Kidney epithelial cell (primary cell): ENCODE data around the gene SPR. TPM values are rescaled to one million over a fixed set of nuclear protein-coding genes. Genes with fewer than 3 reads are reported as not detected.

ENCODE experiments used
- DNase-seq: peaks from one replicate; pipeline ENCODE4 v3.0.0-alpha.2; 2010; ENCODE audit warnings: low read depth
- H3K27me3 ChIP-seq: 2 replicates; pipeline ENCODE4 v1.6.0; 2011; ENCODE audit warnings: low read length; ENCODE audit not compliant: control insufficient read depth, insufficient read depth
- H3K36me3 ChIP-seq: 2 replicates; pipeline ENCODE4 v1.5.1; 2011; ENCODE audit warnings: low read length; ENCODE audit not compliant: control insufficient read depth, insufficient read depth
- H3K4me3 ChIP-seq: 2 replicates; pipeline ENCODE4 v1.5.1; 2011; ENCODE audit warnings: low read depth, mild to moderate bottlenecking, control low read depth, low read length
- CTCF ChIP-seq: IDR thresholded peaks from 2 replicates; pipeline ENCODE4 v1.5.1; 2011; ENCODE audit warnings: mild to moderate bottlenecking, moderate library complexity, low read length, control low read depth, inconsistent platforms; ENCODE audit not compliant: insufficient read depth, poor library complexity, severe bottlenecking
- total RNA-seq: library from RNA; depleted of rRNA; stranded (reverse); fragments of >200 nt; gene quantifications from 2 replicates; pipeline ENCODE4 v1.2.3, GENCODE V29; 2015

The SPR gene
- total RNA-seq, 1 donor from 2014 or later: 15.0 TPM

DNA sequence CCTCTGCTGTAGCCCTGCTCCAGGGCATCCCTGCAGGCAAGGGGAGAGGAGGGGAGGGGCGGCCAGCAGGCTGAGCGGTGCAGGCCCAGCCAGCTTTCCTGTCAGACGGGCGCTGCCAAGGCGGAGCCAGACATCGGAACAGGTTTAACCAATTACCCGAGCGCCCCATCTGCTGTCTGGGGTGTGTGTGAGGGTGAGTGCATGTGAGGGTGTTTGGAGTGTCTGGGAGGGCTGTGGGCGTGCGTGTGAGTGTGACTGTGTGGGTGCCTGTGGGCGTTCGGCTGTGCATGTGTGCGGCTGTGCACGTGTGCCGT lies 50.1 kb downstream of the SPR start:
- Histone ChIP-seq H3K27me3 (no peaks in the 10 kb centered on the region), H3K4me3 (no peak overlapping the region), H3K36me3 (no peaks in the 10 kb centered on the region)
- TF ChIP-seq CTCF: no peak
- DNase-seq: no peak

GRCh38 chr2:72938455-72938854 lies 51.2 kb downstream of the SPR start:
- no peak for DNase-seq
- Histone ChIP-seq H3K27me3 (no peaks in the 10 kb centered on the region), H3K4me3 (no peak overlapping the region), H3K36me3 (no peaks in the 10 kb centered on the region)
- no peak for TF ChIP-seq CTCF

DNA sequence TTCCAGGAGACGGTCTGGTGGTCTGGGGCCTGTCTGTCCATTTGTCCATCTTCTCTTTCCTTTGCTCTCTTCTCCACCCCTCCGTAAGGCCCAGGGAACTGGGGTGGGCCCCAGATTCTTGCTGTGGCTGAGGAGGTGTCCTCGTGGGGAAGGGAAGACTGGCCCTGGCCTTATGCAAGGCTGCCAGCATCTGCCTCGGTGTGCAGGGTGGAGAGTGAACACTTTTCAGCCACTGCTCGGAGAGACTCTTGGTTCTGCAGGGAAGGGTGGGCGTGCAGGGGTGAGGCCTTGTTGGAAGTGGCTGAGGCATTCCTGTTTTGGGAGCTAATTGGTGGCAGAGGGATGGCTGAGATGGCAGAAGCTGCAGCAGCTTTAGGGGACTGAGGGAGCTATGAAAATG lies 53.2 kb downstream of the SPR start:
- DNase-seq: no peak
- H3K4me3 ChIP-seq: no peak overlapping the region
- no peaks in the 10 kb centered on the region for H3K27me3 ChIP-seq
- no peak for TF ChIP-seq CTCF
- no peaks in the 10 kb centered on the region for H3K36me3 ChIP-seq

GRCh38 chr2:72940786-72941185 lies 53.6 kb downstream of the SPR start:
- Histone ChIP-seq H3K27me3 (no peaks in the 10 kb centered on the region), H3K36me3 (no peaks in the 10 kb centered on the region), H3K4me3 (no peak overlapping the region)
- no peak for DNase-seq
- TF ChIP-seq CTCF: no peak

Other genes starting within 250 kb of the SPR start
- gene EXOC6B, start 61.4 kb upstream of the SPR start, total RNA-seq: 21.8 and 29.7 TPM in 2 replicates
- gene EMX1, start 30.1 kb downstream of the SPR start, total RNA-seq: 1.7 and 2.6 TPM in 2 replicates
- gene SFXN5, start 184.3 kb downstream of the SPR start, total RNA-seq: 7.6 and 13.0 TPM in 2 replicates
- gene RAB11FIP5, start 225.5 kb downstream of the SPR start, total RNA-seq: 33.3 and 43.6 TPM in 2 replicates